ENCODE data around the gene VAV2. TPM values are rescaled to one million over a fixed set of nuclear protein-coding genes. Genes with fewer than 3 reads are reported as not detected.

VAV2 gene
- total and polyA plus RNA-seq, 9 of the 15 experiments (the other 6 are each of a cell fraction or from before 2014, with no cell fraction given), result 0.01 to 2.7 (median 1.0) TPM; not detected in 1

DNA sequence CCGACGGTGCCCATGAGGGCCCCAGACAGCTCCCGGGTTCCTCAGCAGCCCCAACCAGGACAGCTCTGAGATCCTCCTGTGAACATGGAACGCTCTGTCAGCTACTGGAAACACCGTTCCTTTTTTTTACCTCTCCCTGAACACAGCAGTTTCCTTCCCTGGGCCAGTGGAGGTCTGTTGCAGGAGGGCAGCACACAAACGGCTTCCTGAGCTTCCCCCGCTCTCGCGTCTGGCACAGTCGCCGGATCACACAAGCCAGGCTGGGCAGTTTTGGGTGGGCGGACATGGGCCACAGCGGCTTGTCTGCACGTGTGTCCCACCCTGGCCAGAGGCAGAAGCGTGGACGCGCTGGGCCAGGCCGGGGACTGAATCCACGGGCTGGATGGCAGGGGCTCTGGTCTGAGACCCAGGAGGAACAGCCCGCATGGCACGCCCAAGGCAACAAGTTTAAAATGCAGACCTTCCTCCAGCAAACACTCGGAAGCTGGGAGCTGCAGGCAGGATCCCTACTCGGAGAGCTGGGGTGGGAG, 147.2 kb downstream of the VAV2 start (continued):
- TF ChIP-seq, protein P1, sequence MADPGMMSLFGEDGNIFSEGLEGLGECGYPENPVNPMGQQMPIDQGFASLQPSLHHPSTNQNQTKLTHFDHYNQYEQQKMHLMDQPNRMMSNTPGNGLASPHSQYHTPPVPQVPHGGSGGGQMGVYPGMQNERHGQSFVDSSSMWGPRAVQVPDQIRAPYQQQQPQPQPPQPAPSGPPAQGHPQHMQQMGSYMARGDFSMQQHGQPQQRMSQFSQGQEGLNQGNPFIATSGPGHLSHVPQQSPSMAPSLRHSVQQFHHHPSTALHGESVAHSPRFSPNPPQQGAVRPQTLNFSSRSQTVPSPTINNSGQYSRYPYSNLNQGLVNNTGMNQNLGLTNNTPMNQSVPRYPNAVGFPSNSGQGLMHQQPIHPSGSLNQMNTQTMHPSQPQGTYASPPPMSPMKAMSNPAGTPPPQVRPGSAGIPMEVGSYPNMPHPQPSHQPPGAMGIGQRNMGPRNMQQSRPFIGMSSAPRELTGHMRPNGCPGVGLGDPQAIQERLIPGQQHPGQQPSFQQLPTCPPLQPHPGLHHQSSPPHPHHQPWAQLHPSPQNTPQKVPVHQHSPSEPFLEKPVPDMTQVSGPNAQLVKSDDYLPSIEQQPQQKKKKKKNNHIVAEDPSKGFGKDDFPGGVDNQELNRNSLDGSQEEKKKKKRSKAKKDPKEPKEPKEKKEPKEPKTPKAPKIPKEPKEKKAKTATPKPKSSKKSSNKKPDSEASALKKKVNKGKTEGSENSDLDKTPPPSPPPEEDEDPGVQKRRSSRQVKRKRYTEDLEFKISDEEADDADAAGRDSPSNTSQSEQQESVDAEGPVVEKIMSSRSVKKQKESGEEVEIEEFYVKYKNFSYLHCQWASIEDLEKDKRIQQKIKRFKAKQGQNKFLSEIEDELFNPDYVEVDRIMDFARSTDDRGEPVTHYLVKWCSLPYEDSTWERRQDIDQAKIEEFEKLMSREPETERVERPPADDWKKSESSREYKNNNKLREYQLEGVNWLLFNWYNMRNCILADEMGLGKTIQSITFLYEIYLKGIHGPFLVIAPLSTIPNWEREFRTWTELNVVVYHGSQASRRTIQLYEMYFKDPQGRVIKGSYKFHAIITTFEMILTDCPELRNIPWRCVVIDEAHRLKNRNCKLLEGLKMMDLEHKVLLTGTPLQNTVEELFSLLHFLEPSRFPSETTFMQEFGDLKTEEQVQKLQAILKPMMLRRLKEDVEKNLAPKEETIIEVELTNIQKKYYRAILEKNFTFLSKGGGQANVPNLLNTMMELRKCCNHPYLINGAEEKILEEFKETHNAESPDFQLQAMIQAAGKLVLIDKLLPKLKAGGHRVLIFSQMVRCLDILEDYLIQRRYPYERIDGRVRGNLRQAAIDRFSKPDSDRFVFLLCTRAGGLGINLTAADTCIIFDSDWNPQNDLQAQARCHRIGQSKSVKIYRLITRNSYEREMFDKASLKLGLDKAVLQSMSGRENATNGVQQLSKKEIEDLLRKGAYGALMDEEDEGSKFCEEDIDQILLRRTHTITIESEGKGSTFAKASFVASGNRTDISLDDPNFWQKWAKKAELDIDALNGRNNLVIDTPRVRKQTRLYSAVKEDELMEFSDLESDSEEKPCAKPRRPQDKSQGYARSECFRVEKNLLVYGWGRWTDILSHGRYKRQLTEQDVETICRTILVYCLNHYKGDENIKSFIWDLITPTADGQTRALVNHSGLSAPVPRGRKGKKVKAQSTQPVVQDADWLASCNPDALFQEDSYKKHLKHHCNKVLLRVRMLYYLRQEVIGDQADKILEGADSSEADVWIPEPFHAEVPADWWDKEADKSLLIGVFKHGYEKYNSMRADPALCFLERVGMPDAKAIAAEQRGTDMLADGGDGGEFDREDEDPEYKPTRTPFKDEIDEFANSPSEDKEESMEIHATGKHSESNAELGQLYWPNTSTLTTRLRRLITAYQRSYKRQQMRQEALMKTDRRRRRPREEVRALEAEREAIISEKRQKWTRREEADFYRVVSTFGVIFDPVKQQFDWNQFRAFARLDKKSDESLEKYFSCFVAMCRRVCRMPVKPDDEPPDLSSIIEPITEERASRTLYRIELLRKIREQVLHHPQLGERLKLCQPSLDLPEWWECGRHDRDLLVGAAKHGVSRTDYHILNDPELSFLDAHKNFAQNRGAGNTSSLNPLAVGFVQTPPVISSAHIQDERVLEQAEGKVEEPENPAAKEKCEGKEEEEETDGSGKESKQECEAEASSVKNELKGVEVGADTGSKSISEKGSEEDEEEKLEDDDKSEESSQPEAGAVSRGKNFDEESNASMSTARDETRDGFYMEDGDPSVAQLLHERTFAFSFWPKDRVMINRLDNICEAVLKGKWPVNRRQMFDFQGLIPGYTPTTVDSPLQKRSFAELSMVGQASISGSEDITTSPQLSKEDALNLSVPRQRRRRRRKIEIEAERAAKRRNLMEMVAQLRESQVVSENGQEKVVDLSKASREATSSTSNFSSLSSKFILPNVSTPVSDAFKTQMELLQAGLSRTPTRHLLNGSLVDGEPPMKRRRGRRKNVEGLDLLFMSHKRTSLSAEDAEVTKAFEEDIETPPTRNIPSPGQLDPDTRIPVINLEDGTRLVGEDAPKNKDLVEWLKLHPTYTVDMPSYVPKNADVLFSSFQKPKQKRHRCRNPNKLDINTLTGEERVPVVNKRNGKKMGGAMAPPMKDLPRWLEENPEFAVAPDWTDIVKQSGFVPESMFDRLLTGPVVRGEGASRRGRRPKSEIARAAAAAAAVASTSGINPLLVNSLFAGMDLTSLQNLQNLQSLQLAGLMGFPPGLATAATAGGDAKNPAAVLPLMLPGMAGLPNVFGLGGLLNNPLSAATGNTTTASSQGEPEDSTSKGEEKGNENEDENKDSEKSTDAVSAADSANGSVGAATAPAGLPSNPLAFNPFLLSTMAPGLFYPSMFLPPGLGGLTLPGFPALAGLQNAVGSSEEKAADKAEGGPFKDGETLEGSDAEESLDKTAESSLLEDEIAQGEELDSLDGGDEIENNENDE (IDR thresholded peaks at IDR 0.05; ENCODE audit: low read depth, low read length), result no peak
- no peak for TF ChIP-seq ATF1 (CRISPR knock-in tag; IDR thresholded peaks at IDR 0.05)
- TF ChIP-seq ATF1 (tag; IDR thresholded peaks at IDR 0.05), result no peak
- TF ChIP-seq, protein P2, sequence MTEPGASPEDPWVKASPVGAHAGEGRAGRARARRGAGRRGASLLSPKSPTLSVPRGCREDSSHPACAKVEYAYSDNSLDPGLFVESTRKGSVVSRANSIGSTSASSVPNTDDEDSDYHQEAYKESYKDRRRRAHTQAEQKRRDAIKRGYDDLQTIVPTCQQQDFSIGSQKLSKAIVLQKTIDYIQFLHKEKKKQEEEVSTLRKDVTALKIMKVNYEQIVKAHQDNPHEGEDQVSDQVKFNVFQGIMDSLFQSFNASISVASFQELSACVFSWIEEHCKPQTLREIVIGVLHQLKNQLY (CRISPR knock-in tag; conservative IDR thresholded peaks at IDR 0.05), result no peak
- TF ChIP-seq, protein P3, sequence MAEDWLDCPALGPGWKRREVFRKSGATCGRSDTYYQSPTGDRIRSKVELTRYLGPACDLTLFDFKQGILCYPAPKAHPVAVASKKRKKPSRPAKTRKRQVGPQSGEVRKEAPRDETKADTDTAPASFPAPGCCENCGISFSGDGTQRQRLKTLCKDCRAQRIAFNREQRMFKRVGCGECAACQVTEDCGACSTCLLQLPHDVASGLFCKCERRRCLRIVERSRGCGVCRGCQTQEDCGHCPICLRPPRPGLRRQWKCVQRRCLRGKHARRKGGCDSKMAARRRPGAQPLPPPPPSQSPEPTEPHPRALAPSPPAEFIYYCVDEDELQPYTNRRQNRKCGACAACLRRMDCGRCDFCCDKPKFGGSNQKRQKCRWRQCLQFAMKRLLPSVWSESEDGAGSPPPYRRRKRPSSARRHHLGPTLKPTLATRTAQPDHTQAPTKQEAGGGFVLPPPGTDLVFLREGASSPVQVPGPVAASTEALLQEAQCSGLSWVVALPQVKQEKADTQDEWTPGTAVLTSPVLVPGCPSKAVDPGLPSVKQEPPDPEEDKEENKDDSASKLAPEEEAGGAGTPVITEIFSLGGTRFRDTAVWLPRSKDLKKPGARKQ (CRISPR knock-in tag; IDR thresholded peaks at IDR 0.05), result no peak

Measured in K562 (cell line).